Upper lobe of left lung (tissue), 6 donors: ENCODE results near the gene GGT5. TPM values are rescaled to one million over a fixed set of nuclear protein-coding genes. Genes with fewer than 3 reads are reported as not detected.
A peak's percentile ranks its signal among the peaks of the same experiment; 100 is the strongest.

ENCODE experiments used
- ATAC-seq, 2 donors: fragments of 200-7000 bp; cut with Tn5 transposase; one replicate each; pipeline ENCODE4 v1.9.1; 2022; ENCODE audit warnings: mild to moderate bottlenecking in 2 of 2, moderate library complexity in 2 of 2; ENCODE audit not compliant: low FRiP score in 2 of 2
- DNase-seq, 2 donors: peaks; one replicate each; pipeline ENCODE4 v3.0.0-alpha.2; 2019 to 2020
- H3K27ac ChIP-seq, 4 donors: fragments of 200-600 bp; sonication (generic); one replicate each; pipeline ENCODE4 v1.5.1; 2016 to 2019
- H3K27me3 ChIP-seq, 4 donors: fragments of 200-600 bp; sonication (generic); one replicate each; pipeline ENCODE4 v1.5.1; 2017 to 2019
- H3K36me3 ChIP-seq, 4 donors: fragments of 200-600 bp; sonication (generic); one replicate each; pipeline ENCODE4 v1.5.1; 2016 to 2019
- H3K4me1 ChIP-seq, 4 donors: fragments of 200-600 bp; sonication (generic); one replicate each; pipeline ENCODE4 v1.5.1; 2018 to 2019
- H3K4me3 ChIP-seq, 4 donors: fragments of 200-600 bp; sonication (generic); one replicate each; pipeline ENCODE4 v1.5.1; 2017 to 2019; ENCODE audit warnings: mild to moderate bottlenecking in 2 of 4, moderate library complexity in 1 of 4
- H3K9me3 ChIP-seq, 4 donors: fragments of 200-600 bp; sonication (generic); one replicate each; pipeline ENCODE4 v1.5.1; 2018 to 2019
- CTCF ChIP-seq, 6 experiments: fragments of 450-650 bp in 4 of 6; fragments of 200-600 bp in 2 of 6; sonication (generic) in 2 of 6; IDR thresholded peaks; one replicate each; pipeline ENCODE4 v1.5.1; 2016 to 2019; ENCODE audit warnings: antibody characterized with exemption in 6 of 6
- EP300 ChIP-seq, 4 donors: sonication (generic); formaldehyde crosslinking; IDR thresholded peaks; one replicate each; pipeline ENCODE4 v1.5.1; 2017; ENCODE audit warnings: antibody characterized with exemption in 4 of 4, control low read depth in 2 of 4
- POLR2A ChIP-seq, 4 donors: fragments of 450-650 bp; IDR thresholded peaks; one replicate each; pipeline ENCODE4 v1.5.1; 2016 to 2017; ENCODE audit warnings: antibody characterized with exemption in 4 of 4, mild to moderate bottlenecking in 2 of 4
- POLR2AphosphoS5 ChIP-seq, 2 donors: sonication (generic); formaldehyde crosslinking; IDR thresholded peaks; one replicate each; pipeline ENCODE4 v1.5.1; 2017; ENCODE audit warnings: antibody characterized with exemption in 2 of 2
- WGBS, 2 donors: methylation state at CpG; one replicate each; pipeline ENCODE4 v1.1.5; 2017 to 2018; 5-methylcytosine and 5-hydroxymethylcytosine counted together
- total RNA-seq, 6 donors: library from RNA; depleted of rRNA in 4 of 6; stranded (reverse); fragments of >200 nt in 4 of 6; gene quantifications; one replicate each; pipeline versions ENCODE4 v1.1.0 to v1.2.1, GENCODE V29; 2016 to 2021
- donor health status: DM: no; HTN: no; CAD: no; lungs with moderate emphysema.
- donor health status: DM: no; HTN: yes; CAD: no; lungs with severe emphysema.

GGT5 gene
- total RNA-seq, 6 donors from 2014 or later = 4.2 to 47.4 (median 29.6) TPM

GRCh38 chr22:24186352-24186740 is 58.5 kb downstream of the GGT5 start:
- Histone ChIP-seq H3K9me3 (no peaks in the 10 kb centered on the region), H3K36me3 (peaks cover 0 to 35% (median 22%) of the 10 kb centered on the region in 4 donors), H3K4me3 (no peak overlapping the region), H3K27me3 (no peaks in the 10 kb centered on the region), H3K4me1 (peaks cover 20 to 57% (median 38%) of the 10 kb centered on the region in 4 donors), H3K27ac (no peak overlapping the region)
- 93 to 96% methylated on average over 9 to 15 of the region's 15 CpGs for WGBS, 2 donors
- no peak for DNase-seq
- ATAC-seq = no peak
- TF ChIP-seq POLR2A (IDR thresholded peaks at IDR 0.05) = no peak
- TF ChIP-seq POLR2AphosphoS5 (IDR thresholded peaks at IDR 0.05) = no peak
- no peak for TF ChIP-seq CTCF (IDR thresholded peaks at IDR 0.05)
- no peak for TF ChIP-seq EP300 (IDR thresholded peaks at IDR 0.05)

- Histone ChIP-seq H3K27ac (no peak overlapping the region), H3K4me1 (peaks cover 25 to 63% (median 42%) of the 10 kb centered on the region in 4 donors), H3K4me3 (no peak overlapping the region), H3K9me3 (no peaks in the 10 kb centered on the region), H3K36me3 (peaks cover 0 to 35% (median 22%) of the 10 kb centered on the region in 4 donors), H3K27me3 (no peaks in the 10 kb centered on the region)
- ATAC-seq (no peak), DNase-seq (peak in 1 of 2 donors; percentile 79)
- TF ChIP-seq CTCF (IDR thresholded peaks at IDR 0.05) (no peak), POLR2AphosphoS5 (IDR thresholded peaks at IDR 0.05) (no peak), POLR2A (IDR thresholded peaks at IDR 0.05) (no peak), EP300 (IDR thresholded peaks at IDR 0.05) (no peak)
- 92 to 95% methylated on average over 29 to 51 of the region's 51 CpGs for WGBS, 2 donors
Measured at GRCh38 chr22:24185501-24186351, 59.2 kb downstream of the GGT5 start.

- H3K27ac ChIP-seq = no peak overlapping the region
- peaks cover 0 to 35% (median 22%) of the 10 kb centered on the region in 4 donors for H3K36me3 ChIP-seq
- H3K27me3 ChIP-seq = no peaks in the 10 kb centered on the region
- DNase-seq (peak in 1 of 2 donors; percentile 77), ATAC-seq (no peak)
- no peak for TF ChIP-seq EP300 (IDR thresholded peaks at IDR 0.05)
- TF ChIP-seq CTCF (IDR thresholded peaks at IDR 0.05) = no peak
- TF ChIP-seq POLR2A (IDR thresholded peaks at IDR 0.05) = no peak
- TF ChIP-seq POLR2AphosphoS5 (IDR thresholded peaks at IDR 0.05) = no peak
- 86 to 94% methylated on average over 8 to 16 of the region's 16 CpGs for WGBS, 2 donors
- peaks cover 21 to 62% (median 39%) of the 10 kb centered on the region in 4 donors for H3K4me1 ChIP-seq
- H3K9me3 ChIP-seq = no peaks in the 10 kb centered on the region
- no peak overlapping the region for H3K4me3 ChIP-seq
Measured at GRCh38 chr22:24185001-24185500, 59.8 kb downstream of the GGT5 start.

- H3K4me1 ChIP-seq = peaks cover 14 to 62% (median 33%) of the 10 kb centered on the region in 4 donors
- TF ChIP-seq POLR2A (IDR thresholded peaks at IDR 0.05) (no peak), EP300 (IDR thresholded peaks at IDR 0.05) (no peak), POLR2AphosphoS5 (IDR thresholded peaks at IDR 0.05) (no peak), CTCF (IDR thresholded peaks at IDR 0.05) (no peak)
- peak in 1 of 2 donors; percentile 52 for DNase-seq
- no peaks in the 10 kb centered on the region for H3K27me3 ChIP-seq
- H3K36me3 ChIP-seq = peaks cover 0 to 35% (median 24%) of the 10 kb centered on the region in 4 donors
- H3K27ac ChIP-seq = peak overlapping the region in 3 of 4 donors; percentile 1 to 89 (median 7)
- H3K9me3 ChIP-seq = no peaks in the 10 kb centered on the region
- WGBS, 2 donors = 85 to 91% methylated on average over 13 to 16 of the region's 16 CpGs
- ATAC-seq = no peak
- peak overlapping the region in 1 of 4 donors; percentile 43 for H3K4me3 ChIP-seq
Measured at GRCh38 chr22:24184057-24184798, 60.7 kb downstream of the GGT5 start.
